A673 (cell line): ENCODE measurements around the gene ITLN1. TPM values are rescaled to one million over a fixed set of nuclear protein-coding genes. Genes with fewer than 3 reads are reported as not detected.

ENCODE experiments used
- BruUV-seq: library from RNA; stranded (reverse); fragments of 400-500 nt; replicated peaks from 2 replicates; lab custom pipeline; 2021; lab: Mats Ljungman, UMichigan
- CTCF ChIA-PET: fragments of 300-600 bp; sonication (Branson Sonifier 250); formaldehyde crosslinking; loops from one replicate; lab custom pipeline; 2022; ENCODE audit warnings: antibody characterized with exemption; lab: Charles Lee
- POLR2A ChIA-PET: fragments of 300-600 bp; sonication (Branson Sonifier 250); formaldehyde crosslinking; loops from one replicate; lab custom pipeline; 2022; ENCODE audit warnings: antibody characterized with exemption; ENCODE audit not compliant: low non-redundant PET; lab: Charles Lee
- DNase-seq: peaks from one replicate; pipeline ENCODE4 v3.0.0-alpha.2; 2015; ENCODE audit warnings: low spot score
- H3K27ac ChIP-seq: fragments of 200-600 bp; sonication (generic); 2 replicates; pipeline ENCODE4 v1.5.1; 2016; ENCODE audit warnings: mixed run types, low read depth, mild to moderate bottlenecking, mixed read lengths, antibody characterized with exemption, low read length; ENCODE audit not compliant: poor library complexity, severe bottlenecking
- H3K27me3 ChIP-seq: fragments of 200-600 bp; sonication (generic); replicated peaks from 2 replicates; pipeline ENCODE4 v1.6.1; 2017; ENCODE audit warnings: mixed run types, low read depth, mild to moderate bottlenecking, mixed read lengths, antibody characterized with exemption, low read length; ENCODE audit not compliant: insufficient read depth, poor library complexity
- H3K36me3 ChIP-seq: fragments of 200-600 bp; sonication (generic); 2 replicates; pipeline ENCODE4 v1.6.1; 2016; ENCODE audit warnings: mixed run types, mild to moderate bottlenecking, mixed read lengths, antibody characterized with exemption, low read length; ENCODE audit not compliant: insufficient read depth, poor library complexity, severe bottlenecking
- H3K4me1 ChIP-seq: fragments of 200-600 bp; sonication (generic); 2 replicates; pipeline ENCODE4 v1.6.1; 2017; ENCODE audit warnings: mixed run types, mild to moderate bottlenecking, mixed read lengths, antibody characterized with exemption, low read length; ENCODE audit not compliant: insufficient read depth, poor library complexity, severe bottlenecking
- H3K4me3 ChIP-seq: fragments of 200-600 bp; sonication (generic); 2 replicates; pipeline ENCODE4 v1.5.1; 2016; ENCODE audit warnings: low read depth, mixed run types, mild to moderate bottlenecking, mixed read lengths, low read length; ENCODE audit not compliant: poor library complexity, severe bottlenecking
- H3K9me3 ChIP-seq: fragments of 200-600 bp; sonication (generic); 2 replicates; pipeline ENCODE4 v1.6.1; 2016; ENCODE audit warnings: mixed run types, low read depth, mild to moderate bottlenecking, mixed read lengths, antibody characterized with exemption, low read length; ENCODE audit not compliant: poor library complexity, severe bottlenecking
- EZH2 ChIP-seq: fragments of 200-600 bp; sonication (generic); IDR thresholded peaks from 2 replicates; pipeline ENCODE4 v1.6.1; 2017; ENCODE audit warnings: borderline replicate concordance, low read depth, mild to moderate bottlenecking, mixed read lengths, antibody characterized with exemption, low read length; ENCODE audit not compliant: poor library complexity, severe bottlenecking
- intact Hi-C: fragments of 100-400 bp; cut with micrococcal nuclease; formaldehyde crosslinking; loops from one replicate; pipeline ENCODE4 v1.10.0; 2022; ENCODE audit not compliant: unreplicated experiment
- total RNA-seq: library from RNA; stranded (reverse); gene quantifications from 2 replicates; pipeline ENCODE4 v1.2.3, GENCODE V29; 2021
- TF ChIP-seq, protein P1 (sequence below): fragments of 300-800, 200-600 bp; sonication (generic); conservative IDR thresholded peaks from 2 replicates; pipeline ENCODE4 v1.5.1; 2017; ENCODE audit warnings: low read depth, mild to moderate bottlenecking, antibody characterized with exemption, low read length, moderate library complexity, mixed read lengths

ITLN1 gene
- total RNA-seq, 1 experiment from 2014 or later = not detected

DNA sequence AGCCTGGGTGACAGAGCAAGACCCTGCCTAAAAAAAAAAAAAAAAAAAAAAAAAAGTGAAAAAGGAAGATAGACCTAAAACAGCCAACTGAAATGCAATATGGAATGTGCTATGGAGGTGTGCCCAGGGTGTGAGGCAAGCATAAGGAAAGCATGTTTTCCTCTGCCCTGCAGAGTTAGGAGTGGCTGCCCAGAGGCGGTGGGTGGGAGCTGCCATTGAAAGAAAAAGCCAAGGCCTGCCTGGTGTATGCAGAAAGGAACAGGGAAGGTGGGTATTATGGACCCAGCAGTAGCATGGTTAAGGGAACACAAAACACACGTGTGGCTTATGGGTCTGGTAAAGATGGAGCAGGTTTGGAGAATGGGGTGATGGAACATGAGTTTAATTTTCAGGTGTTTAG lies 31.2 kb downstream of the ITLN1 start:
- no peak overlapping the region for H3K4me3 ChIP-seq
- no peaks in the 10 kb centered on the region for H3K36me3 ChIP-seq
- POLR2A ChIA-PET = no interaction called here
- no peaks in the 10 kb centered on the region for H3K4me1 ChIP-seq
- H3K9me3 ChIP-seq = no peaks in the 10 kb centered on the region
- intact Hi-C loops = no loop called here
- no peak for TF ChIP-seq EZH2
- TF ChIP-seq, protein P1, sequence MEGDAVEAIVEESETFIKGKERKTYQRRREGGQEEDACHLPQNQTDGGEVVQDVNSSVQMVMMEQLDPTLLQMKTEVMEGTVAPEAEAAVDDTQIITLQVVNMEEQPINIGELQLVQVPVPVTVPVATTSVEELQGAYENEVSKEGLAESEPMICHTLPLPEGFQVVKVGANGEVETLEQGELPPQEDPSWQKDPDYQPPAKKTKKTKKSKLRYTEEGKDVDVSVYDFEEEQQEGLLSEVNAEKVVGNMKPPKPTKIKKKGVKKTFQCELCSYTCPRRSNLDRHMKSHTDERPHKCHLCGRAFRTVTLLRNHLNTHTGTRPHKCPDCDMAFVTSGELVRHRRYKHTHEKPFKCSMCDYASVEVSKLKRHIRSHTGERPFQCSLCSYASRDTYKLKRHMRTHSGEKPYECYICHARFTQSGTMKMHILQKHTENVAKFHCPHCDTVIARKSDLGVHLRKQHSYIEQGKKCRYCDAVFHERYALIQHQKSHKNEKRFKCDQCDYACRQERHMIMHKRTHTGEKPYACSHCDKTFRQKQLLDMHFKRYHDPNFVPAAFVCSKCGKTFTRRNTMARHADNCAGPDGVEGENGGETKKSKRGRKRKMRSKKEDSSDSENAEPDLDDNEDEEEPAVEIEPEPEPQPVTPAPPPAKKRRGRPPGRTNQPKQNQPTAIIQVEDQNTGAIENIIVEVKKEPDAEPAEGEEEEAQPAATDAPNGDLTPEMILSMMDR = no peak
- DNase-seq = no peak
- CTCF ChIA-PET = no interaction called here
- peaks cover 14% of the 10 kb centered on the region for H3K27me3 ChIP-seq
- H3K27ac ChIP-seq = no peak overlapping the region
- BruUV-seq = no TSS peak

DNA sequence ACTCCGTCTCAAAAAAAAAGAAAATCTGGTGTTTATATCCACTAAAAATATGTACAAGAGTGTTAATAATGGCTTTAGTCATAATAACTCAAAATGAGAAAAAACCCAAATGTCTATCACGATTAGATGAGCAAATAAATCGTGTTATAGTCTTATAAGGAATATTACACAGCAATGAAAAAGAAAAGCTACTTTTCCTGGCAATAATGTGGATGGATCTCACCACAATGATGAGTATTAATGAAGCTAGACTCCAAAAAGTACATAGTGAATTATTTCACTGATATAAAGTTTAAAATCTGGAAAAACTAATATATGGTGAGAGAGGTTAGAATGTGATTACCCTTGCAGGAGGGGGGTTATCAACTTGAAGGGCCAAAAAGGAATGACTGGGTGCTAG lies 32.0 kb downstream of the ITLN1 start:
- Histone ChIP-seq H3K4me3 (no peak overlapping the region), H3K36me3 (no peaks in the 10 kb centered on the region), H3K4me1 (no peaks in the 10 kb centered on the region), H3K27ac (no peak overlapping the region), H3K27me3 (peaks cover 14% of the 10 kb centered on the region), H3K9me3 (no peaks in the 10 kb centered on the region)
- TF ChIP-seq, protein P1 = no peak
- no peak for TF ChIP-seq EZH2
- CTCF ChIA-PET = no interaction called here
- intact Hi-C loops = no loop called here
- POLR2A ChIA-PET = no interaction called here
- no TSS peak for BruUV-seq
- no peak for DNase-seq

DNA sequence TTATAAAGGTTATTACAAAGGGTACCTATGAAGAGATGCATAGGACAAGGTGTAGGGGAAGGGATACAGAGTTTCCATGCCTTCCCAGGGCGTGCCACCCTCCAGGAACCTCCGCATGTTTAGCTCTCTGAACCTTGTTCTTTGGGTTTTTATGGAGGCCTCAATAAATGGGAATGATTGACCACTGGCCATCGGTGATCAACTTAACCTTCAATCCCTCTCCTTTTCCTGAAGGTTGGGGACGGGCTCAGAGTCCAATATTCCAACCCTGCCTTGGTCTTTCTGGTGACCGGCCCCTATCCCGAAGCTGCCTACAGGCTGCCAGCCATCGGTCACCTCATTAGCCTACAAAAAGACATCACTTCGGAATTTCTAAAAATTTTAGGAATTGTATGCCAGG lies 34.0 kb downstream of the ITLN1 start:
- no peaks in the 10 kb centered on the region for H3K9me3 ChIP-seq
- H3K4me1 ChIP-seq = no peaks in the 10 kb centered on the region
- intact Hi-C loops = no loop called here
- no peak overlapping the region for H3K27ac ChIP-seq
- TF ChIP-seq, protein P1 = no peak
- no peak for TF ChIP-seq EZH2
- H3K27me3 ChIP-seq = peaks cover 23% of the 10 kb centered on the region
- no TSS peak for BruUV-seq
- no peaks in the 10 kb centered on the region for H3K36me3 ChIP-seq
- no peak overlapping the region for H3K4me3 ChIP-seq
- CTCF ChIA-PET = no interaction called here
- no peak for DNase-seq
- POLR2A ChIA-PET = no interaction called here
